HEK293 (cell line): ENCODE measurements around the gene CCBE1.

Experiments used
- BCL11B ChIP-seq: fragments of 450-650 bp; formaldehyde crosslinking; IDR thresholded peaks from 2 replicates; pipeline ENCODE4 v1.5.1; 2016; ENCODE audit warnings: low read depth, missing biosample characterization, missing genetic modification characterization
- TCF7L2 ChIP-seq: IDR thresholded peaks from 2 replicates; pipeline ENCODE4 v1.6.1; 2011; ENCODE audit warnings: low read depth, mild to moderate bottlenecking, inconsistent platforms, low read length, moderate library complexity, borderline replicate concordance
- ZNF155 ChIP-seq: fragments of 450-650 bp; formaldehyde crosslinking; IDR thresholded peaks from 2 replicates; pipeline ENCODE4 v1.5.1; 2016; ENCODE audit warnings: missing biosample characterization, missing genetic modification characterization
- ZNF239 ChIP-seq: fragments of 450-650 bp; formaldehyde crosslinking; IDR thresholded peaks from 2 replicates; pipeline ENCODE4 v1.5.1; 2016; ENCODE audit warnings: missing biosample characterization, missing genetic modification characterization
- ZNF558 ChIP-seq: fragments of 450-650 bp; formaldehyde crosslinking; IDR thresholded peaks from 2 replicates; pipeline ENCODE4 v1.5.1; 2016; ENCODE audit warnings: missing biosample characterization, missing genetic modification characterization
- TF ChIP-seq, protein P1 (sequence below): fragments of 450-650 bp; formaldehyde crosslinking; IDR thresholded peaks from 2 replicates; pipeline ENCODE4 v1.5.1; 2016; ENCODE audit warnings: missing biosample characterization, missing genetic modification characterization
- TF ChIP-seq, protein P2 (sequence below): sonication (generic); formaldehyde crosslinking; IDR thresholded peaks from 2 replicates; pipeline ENCODE4 v1.8.1; 2022; ENCODE audit warnings: mild to moderate bottlenecking, moderate library complexity, missing genetic modification reagents

DNA sequence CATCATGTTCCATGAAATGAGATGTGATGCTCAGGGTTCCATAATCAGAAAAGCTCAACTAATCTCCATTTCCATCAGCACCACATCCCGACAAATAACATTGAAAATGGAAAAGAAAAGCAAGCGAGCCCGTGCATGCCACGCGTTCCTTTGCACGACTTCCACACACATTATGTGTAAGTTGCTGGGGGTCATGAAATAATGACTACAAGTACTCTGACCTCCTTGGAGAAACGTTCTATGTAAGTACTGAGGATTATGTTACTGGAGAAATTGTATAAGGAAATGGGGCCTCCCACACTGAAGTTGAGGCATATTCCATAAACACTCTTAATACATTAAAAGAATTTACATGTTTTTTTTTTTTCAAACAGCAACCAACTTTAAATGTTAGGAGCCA lies 38.3 kb downstream of the CCBE1 start:
- no peak for TF ChIP-seq TCF7L2
- TF ChIP-seq, protein P1, sequence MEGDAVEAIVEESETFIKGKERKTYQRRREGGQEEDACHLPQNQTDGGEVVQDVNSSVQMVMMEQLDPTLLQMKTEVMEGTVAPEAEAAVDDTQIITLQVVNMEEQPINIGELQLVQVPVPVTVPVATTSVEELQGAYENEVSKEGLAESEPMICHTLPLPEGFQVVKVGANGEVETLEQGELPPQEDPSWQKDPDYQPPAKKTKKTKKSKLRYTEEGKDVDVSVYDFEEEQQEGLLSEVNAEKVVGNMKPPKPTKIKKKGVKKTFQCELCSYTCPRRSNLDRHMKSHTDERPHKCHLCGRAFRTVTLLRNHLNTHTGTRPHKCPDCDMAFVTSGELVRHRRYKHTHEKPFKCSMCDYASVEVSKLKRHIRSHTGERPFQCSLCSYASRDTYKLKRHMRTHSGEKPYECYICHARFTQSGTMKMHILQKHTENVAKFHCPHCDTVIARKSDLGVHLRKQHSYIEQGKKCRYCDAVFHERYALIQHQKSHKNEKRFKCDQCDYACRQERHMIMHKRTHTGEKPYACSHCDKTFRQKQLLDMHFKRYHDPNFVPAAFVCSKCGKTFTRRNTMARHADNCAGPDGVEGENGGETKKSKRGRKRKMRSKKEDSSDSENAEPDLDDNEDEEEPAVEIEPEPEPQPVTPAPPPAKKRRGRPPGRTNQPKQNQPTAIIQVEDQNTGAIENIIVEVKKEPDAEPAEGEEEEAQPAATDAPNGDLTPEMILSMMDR (tag by site-specific recombination): no peak
- no peak for TF ChIP-seq ZNF239 (tag by site-specific recombination)
- TF ChIP-seq ZNF155 (tag by site-specific recombination): no peak
- TF ChIP-seq BCL11B (tag by site-specific recombination): no peak
- TF ChIP-seq ZNF558: no peak
- TF ChIP-seq, protein P2, sequence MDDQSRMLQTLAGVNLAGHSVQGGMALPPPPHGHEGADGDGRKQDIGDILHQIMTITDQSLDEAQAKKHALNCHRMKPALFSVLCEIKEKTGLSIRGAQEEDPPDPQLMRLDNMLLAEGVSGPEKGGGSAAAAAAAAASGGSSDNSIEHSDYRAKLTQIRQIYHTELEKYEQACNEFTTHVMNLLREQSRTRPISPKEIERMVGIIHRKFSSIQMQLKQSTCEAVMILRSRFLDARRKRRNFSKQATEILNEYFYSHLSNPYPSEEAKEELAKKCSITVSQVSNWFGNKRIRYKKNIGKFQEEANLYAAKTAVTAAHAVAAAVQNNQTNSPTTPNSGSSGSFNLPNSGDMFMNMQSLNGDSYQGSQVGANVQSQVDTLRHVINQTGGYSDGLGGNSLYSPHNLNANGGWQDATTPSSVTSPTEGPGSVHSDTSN (CRISPR knock-in tag): no peak
